Keratinocyte (primary cell): ENCODE results near the gene GPX1. TPM values are rescaled to one million over a fixed set of nuclear protein-coding genes. Genes with fewer than 3 reads are reported as not detected.

Experiments used
- DNase-seq: peaks from one replicate; pipeline ENCODE4 v3.0.0-alpha.2; 2011; ENCODE audit warnings: low read depth, missing footprints, low spot score
- FAIRE-seq: peaks from 2 replicates; lab custom pipeline; 2011; peaks lifted over from hg19 to GRCh38; lab: Jason Lieb, UNC
- H2AFZ ChIP-seq: 2 replicates; pipeline ENCODE4 v1.6.0; 2012; ENCODE audit warnings: low read length, control low read depth, inconsistent platforms; ENCODE audit not compliant: control insufficient read depth
- H3K27ac ChIP-seq: 2 replicates; pipeline ENCODE4 v1.5.1; 2011; ENCODE audit warnings: low read length; ENCODE audit not compliant: control insufficient read depth, insufficient read depth
- H3K27me3 ChIP-seq: 3 replicates; pipeline ENCODE4 v1.6.0; 2011; ENCODE audit warnings: low read length; ENCODE audit not compliant: control insufficient read depth, insufficient read depth; ENCODE audit errors: extremely low read depth
- H3K36me3 ChIP-seq, 2 experiments: 2 replicates in 1 of 2; 3 replicates in 1 of 2; pipeline ENCODE4 v1.5.1; 2011; ENCODE audit warnings: low read length in 2 of 2, mild to moderate bottlenecking in 1 of 2; ENCODE audit not compliant: control insufficient read depth in 2 of 2, insufficient read depth in 2 of 2; ENCODE audit errors: extremely low read depth in 1 of 2
- H3K4me1 ChIP-seq: 3 replicates; pipeline ENCODE4 v1.5.1; 2011; ENCODE audit warnings: low read length; ENCODE audit not compliant: control insufficient read depth, insufficient read depth; ENCODE audit errors: extremely low read depth
- H3K4me2 ChIP-seq: 3 replicates; pipeline ENCODE4 v1.6.0; 2011; ENCODE audit warnings: low read depth, low read length; ENCODE audit not compliant: control insufficient read depth, insufficient read depth; ENCODE audit errors: extremely low read depth
- H3K4me3 ChIP-seq, 3 experiments: fragments of 200-600 bp in 1 of 3; sonication (generic) in 1 of 3; 2 replicates in 2 of 3; 3 replicates in 1 of 3; pipeline ENCODE4 v1.5.1; 2011 to 2016; ENCODE audit warnings: low read length in 3 of 3, mild to moderate bottlenecking in 3 of 3, control low read depth in 2 of 3, inconsistent platforms in 1 of 3, low read depth in 1 of 3, mixed read lengths in 1 of 3, mixed run types in 1 of 3, moderate library complexity in 1 of 3; ENCODE audit not compliant: control insufficient read depth in 2 of 3, insufficient read depth in 2 of 3; ENCODE audit errors: extremely low read depth in 1 of 3
- H3K79me2 ChIP-seq: 2 replicates; pipeline ENCODE4 v1.6.0; 2012; ENCODE audit warnings: low read length; ENCODE audit not compliant: control insufficient read depth, insufficient read depth
- H3K9ac ChIP-seq: 3 replicates; pipeline ENCODE4 v1.6.0; 2011; ENCODE audit warnings: low read length; ENCODE audit not compliant: control insufficient read depth, insufficient read depth; ENCODE audit errors: extremely low read depth
- H3K9me1 ChIP-seq: 3 replicates; pipeline ENCODE4 v1.6.0; 2011; ENCODE audit warnings: low read length; ENCODE audit not compliant: control insufficient read depth, insufficient read depth; ENCODE audit errors: extremely low read depth
- H3K9me3 ChIP-seq: 2 replicates; pipeline ENCODE4 v1.5.1; 2012; ENCODE audit warnings: low read depth, low read length; ENCODE audit not compliant: control insufficient read depth
- H4K20me1 ChIP-seq: 3 replicates; pipeline ENCODE4 v1.6.0; 2011; ENCODE audit warnings: low read length; ENCODE audit not compliant: control insufficient read depth, insufficient read depth; ENCODE audit errors: extremely low read depth
- CTCF ChIP-seq, 3 experiments: IDR thresholded peaks in 1 of 3; conservative IDR thresholded peaks in 1 of 3; optimal IDR thresholded peaks in 1 of 3; 2 replicates in 2 of 3; 3 replicates in 1 of 3; pipeline versions ENCODE3 to v1.5.1; 2011; ENCODE audit warnings: low read length in 3 of 3, mild to moderate bottlenecking in 3 of 3, moderate library complexity in 2 of 3, control low read depth in 1 of 3, inconsistent platforms in 1 of 3; ENCODE audit not compliant: insufficient read depth in 2 of 3; ENCODE audit errors: extremely low read depth in 1 of 3
- EZH2 ChIP-seq: IDR thresholded peaks from one replicate; pipeline ENCODE4 v1.6.1; 2012; ENCODE audit warnings: inconsistent platforms, mild to moderate bottlenecking, low read length, moderate library complexity
- dilution Hi-C: fragments of 300-500 bp; cut with MboI; formaldehyde crosslinking; loops from one replicate; pipeline ENCODE4 v1.7.0; 2020; ENCODE audit warnings: low sequenced_read_pairs; ENCODE audit not compliant: extremely low pct_ligation_motif_present
- polyA plus RNA-seq, 5 experiments: library from polyadenylated mRNA; depleted of rRNA in 3 of 5; stranded (reverse) in 3 of 5; stranded (forward) in 1 of 5; unstranded in 1 of 5; fragments of >200 nt; gene quantifications; 1 replicate in 1 of 5; 2 replicates in 3 of 5; 3 replicates in 1 of 5; pipeline versions ENCODE4 v1.2.1 to v1.2.3, GENCODE V29; 2011 to 2012; ENCODE audit warnings: missing spikeins in 2 of 5, low read depth in 1 of 5, low replicate concordance in 1 of 5

Gene GPX1
- polyA plus RNA-seq, 1 donor (not counting 4 experiments of a cell fraction or from before 2014, with no cell fraction given): 427 TPM

- peaks cover 24% of the 10 kb centered on the region for H4K20me1 ChIP-seq
Measured at GRCh38 chr3:49386056-49386756, 28.1 kb upstream of the GPX1 start.

GRCh38 chr3:49385617-49386016 lies 27.5 kb upstream of the GPX1 start:
- Histone ChIP-seq H3K9me1 (no peaks in the 10 kb centered on the region), H3K9ac (no peak overlapping the region), H3K9me3 (no peaks in the 10 kb centered on the region), H3K4me2 (no peak overlapping the region), H3K4me3 (no peak overlapping the region), H3K36me3 (peaks cover 0 to 5% of the 10 kb centered on the region in 2 experiments), H2AFZ (no peak overlapping the region), H3K27me3 (no peaks in the 10 kb centered on the region), H4K20me1 (peaks cover 26% of the 10 kb centered on the region), H3K4me1 (peaks cover 4% of the 10 kb centered on the region), H3K27ac (no peak overlapping the region), H3K79me2 (peaks cover 98% of the 10 kb centered on the region)
- no peak for FAIRE-seq
- no peak for DNase-seq
- dilution Hi-C loops: no loop called here
- no peak for TF ChIP-seq EZH2
- no peak for TF ChIP-seq CTCF (optimal IDR thresholded peaks at IDR 0.05 in 1 of 3, IDR thresholded peaks at IDR 0.05 in 1 of 3, conservative IDR thresholded peaks at IDR 0.05 in 1 of 3; ENCODE audit: extremely low read depth in 1 of 3, insufficient read depth in 2 of 3, low read length in 3 of 3)

More at GRCh38 chr3:49386056-49386756, 28.1 kb upstream of the GPX1 start:
- FAIRE-seq: no peak
- no peak overlapping the region for H2AFZ ChIP-seq
- H3K9ac ChIP-seq: no peak overlapping the region
- DNase-seq: no peak
- dilution Hi-C loops: no loop called here
- H3K9me3 ChIP-seq: no peaks in the 10 kb centered on the region
- H3K4me2 ChIP-seq: no peak overlapping the region
- H3K27me3 ChIP-seq: no peaks in the 10 kb centered on the region
- H3K9me1 ChIP-seq: no peaks in the 10 kb centered on the region
- H3K4me3 ChIP-seq: no peak overlapping the region
- TF ChIP-seq CTCF (optimal IDR thresholded peaks at IDR 0.05 in 1 of 3, IDR thresholded peaks at IDR 0.05 in 1 of 3, conservative IDR thresholded peaks at IDR 0.05 in 1 of 3; ENCODE audit: extremely low read depth in 1 of 3, insufficient read depth in 2 of 3, low read length in 3 of 3) (no peak), EZH2 (no peak)
- H3K36me3 ChIP-seq: peaks cover 0 to 3% of the 10 kb centered on the region in 2 experiments
- peaks cover 98% of the 10 kb centered on the region for H3K79me2 ChIP-seq
- H3K27ac ChIP-seq: no peak overlapping the region
- H3K4me1 ChIP-seq: peaks cover 4% of the 10 kb centered on the region
